Measurements from ENCODE around the gene C8B.

Gene C8B

DNA sequence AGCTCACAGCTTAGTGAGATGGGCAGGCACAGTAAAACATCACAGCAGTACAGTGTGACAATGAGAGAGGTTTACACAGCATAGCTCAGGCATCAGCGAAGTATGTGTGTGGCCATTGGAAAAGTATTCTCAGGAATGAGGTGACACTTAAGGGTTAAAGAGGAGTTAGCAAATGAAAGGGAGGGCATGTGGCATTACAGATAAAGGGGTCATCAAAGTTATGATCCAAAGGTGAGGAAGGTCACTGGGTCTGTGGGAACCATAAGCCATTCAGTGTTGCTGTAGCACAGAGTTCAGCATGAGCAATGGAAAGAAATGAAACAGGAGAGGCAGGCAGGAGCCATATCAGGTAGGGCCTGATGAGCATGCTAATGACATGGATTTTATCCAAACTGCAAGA is 4.5 kb upstream of the C8B start:
- DNase-seq (ENCODE audit: low read depth), result no peak

DNA sequence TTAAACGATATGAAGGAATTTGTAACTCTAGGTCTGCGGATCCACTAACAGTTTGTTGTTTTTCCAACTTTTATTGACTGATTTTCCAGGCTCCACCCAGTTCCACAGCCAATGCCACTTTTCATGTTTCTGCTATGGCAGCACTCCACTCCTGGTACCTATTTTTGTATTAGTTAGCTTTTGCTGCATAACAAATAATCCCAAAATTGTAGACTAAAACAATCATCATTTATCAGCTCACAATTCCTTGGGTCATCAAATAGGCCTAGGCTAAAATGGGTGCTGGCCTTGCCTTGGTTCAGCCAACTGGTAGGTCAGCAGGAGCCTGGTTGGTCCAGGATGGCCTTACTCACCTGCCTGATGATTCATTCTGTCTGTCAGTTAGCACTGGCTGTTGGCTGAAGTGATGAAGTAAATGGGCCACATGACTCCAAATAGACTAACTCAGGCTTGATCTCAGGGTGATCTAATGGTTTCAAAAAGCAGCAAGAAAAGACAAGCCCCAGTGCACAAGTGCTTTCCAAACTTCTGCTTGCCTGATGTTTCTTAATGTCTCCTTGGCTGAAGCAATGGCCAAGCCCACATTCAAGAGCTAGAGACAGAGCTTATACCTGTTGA is 3.2 kb upstream of the C8B start:
- DNase-seq (ENCODE audit: low read depth), result no peak

DNA sequence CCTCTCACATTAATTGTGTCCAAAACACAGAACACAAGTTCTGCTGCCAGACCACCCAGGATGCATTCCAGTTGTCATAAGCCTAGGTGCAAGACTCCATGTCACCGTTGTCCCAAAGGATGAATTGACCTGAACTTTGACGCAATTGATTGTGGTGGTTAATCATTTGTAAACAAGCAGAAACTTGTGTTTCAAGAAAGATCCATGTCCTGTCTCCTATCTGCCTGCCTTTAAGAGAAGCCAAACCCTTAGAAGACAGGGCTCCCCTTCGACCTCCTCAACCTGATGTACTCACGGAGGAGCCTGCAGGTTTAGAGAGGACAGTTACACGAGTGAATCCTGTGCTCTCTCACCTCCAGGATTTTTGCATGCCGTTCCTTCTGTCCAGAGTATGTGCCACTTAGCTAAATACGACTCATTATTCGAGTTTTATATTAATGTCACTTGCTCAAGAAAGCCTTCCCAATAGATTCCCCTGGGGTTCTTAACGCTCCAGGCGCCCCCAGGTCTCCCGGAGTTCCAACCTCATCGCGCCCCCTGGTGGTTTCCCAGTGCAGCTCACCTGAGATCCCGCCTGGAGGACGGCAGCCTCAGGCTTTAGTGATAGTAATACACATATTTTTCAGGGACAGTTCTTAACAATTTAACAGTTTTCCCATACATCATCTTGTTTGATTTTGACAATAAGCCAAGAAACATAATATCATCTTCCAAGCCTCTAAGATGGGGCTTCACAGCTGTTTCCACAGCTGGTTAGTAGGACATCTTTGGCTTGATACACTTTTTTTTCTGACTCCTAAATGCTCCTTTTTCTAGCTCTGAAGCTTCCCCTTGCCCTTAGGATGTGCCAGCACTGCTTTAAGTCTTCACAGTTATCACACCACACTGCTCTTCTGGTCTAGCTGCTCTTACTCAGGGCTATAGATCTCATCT is 2.4 kb upstream of the C8B start:
- DNase-seq (ENCODE audit: low read depth), result no peak

DNA sequence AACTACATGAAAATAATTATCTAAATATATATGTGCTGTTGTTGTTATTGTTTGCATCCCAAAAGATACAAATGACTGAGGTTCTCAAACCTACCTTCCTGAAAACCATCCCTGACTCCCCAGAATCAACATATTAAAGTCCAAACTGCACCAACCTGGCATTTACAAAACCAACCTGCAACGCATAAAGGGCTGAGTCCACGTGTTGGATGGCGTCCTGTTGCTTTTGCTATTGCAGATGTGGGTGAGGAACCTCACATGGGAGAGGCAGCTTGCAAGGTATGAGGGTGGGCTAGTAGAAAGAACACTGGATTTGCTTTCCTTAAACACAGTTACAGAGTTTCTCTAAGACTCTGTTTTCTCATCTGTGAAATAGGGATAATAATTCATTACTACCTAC is 1.5 kb upstream of the C8B start:
- DNase-seq (ENCODE audit: low read depth), result no peak

DNA sequence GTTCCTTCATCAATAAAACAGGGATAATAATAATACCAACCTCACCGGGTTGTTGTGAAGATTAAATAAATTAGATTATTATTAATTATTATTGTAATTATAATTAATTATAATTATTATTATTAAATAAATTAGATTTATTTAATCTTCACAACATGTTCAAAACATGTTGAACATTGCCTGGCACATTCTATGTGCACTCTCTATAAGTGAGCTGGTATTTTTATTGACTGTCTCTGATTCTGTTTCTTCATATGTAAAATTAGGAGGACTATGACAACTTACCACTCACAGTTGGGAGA is 834 bp upstream of the C8B start:
- no peak for DNase-seq (ENCODE audit: low read depth)

DNA sequence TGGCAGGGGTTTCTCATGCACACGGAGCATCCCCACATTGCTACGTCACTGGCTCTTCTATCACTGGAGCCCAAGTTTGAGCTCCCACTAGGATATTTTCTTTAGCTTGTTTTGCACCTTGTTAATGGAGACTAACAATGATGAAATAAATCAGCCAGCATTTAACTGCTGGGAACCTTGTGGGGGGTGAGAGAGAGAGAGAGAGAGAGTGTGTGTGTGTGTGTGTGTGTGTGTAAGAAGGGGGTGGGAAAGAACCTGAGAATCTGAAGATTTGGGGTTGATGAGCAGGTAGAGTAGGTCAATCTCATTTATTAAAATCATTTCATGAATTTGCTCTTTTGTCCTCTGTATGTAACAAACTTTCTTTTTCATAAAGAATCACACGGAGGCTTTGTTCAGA is 624 bp downstream of the C8B start:
- no peak for DNase-seq (ENCODE audit: low read depth)

DNA sequence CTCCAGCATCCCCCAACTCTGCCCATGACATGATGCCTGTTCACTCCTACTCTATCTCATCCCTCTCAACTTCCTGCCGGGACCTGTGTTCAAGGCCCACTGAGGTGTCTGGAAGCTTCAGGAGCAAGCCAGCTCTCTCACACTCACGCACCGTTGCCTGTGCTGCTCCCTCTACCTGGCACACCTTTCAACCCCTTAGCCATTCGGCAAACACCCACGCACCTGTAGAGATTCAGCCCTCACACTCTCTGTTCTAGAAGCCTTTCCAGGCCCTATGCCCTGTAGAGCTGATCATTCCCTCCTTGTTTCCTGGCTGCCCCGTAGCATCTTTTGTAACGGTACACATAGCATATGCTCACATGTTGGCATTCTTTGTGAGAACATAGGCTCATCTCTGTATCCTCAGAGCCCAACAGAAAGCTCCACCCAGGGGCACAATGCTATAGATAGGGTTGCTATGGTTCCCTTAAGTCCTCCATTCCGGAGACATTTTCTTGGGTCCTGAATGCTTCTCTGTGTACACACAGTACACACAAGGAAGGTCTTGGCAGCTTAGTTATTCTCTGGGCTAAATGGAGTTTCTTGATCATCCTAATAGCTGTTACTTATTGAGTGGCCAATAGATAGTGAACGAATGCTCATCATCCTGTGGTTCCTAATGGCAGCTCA is 1.3 kb downstream of the C8B start:
- no peak for DNase-seq (ENCODE audit: low read depth)

DNA sequence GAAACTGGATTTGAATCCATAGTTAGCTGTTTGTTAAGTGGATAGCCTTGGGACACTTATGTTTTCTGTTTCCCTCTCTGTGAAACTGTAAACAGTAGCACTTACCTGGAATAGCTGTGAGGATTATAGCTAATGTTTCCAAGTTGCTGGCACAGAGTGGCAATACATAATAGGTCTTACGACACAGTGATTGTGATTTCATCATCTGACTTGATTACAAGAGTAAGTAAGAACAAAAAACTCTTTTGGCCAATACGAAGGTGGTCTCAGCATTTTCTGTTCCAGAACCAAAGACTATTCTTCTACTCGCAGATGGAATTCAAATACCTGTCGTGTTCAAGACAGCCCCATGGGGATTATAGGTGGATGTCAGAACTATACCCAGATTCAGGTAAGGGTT is 2.1 kb downstream of the C8B start:
- no peak for DNase-seq (ENCODE audit: low read depth)

DNA sequence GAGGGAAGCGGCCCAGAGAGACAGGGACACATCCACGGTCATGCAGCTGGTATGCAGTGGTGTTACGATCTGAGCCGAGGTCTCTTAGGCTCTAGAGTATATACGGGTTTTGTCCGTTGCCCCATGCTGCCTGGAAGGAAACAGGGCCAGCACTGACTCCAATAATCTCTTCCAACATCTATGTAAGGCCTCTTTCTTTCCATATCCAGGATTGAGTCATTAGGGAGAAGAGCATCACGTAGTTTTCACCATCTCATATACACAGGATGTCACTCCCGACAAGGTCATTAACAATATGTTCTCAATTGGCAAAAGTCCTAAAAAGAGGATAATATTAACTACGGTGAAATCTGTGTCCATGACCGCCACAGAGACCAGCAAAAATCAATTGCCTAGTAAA is 4.4 kb downstream of the C8B start:
- no peak for DNase-seq (ENCODE audit: low read depth)

DNA sequence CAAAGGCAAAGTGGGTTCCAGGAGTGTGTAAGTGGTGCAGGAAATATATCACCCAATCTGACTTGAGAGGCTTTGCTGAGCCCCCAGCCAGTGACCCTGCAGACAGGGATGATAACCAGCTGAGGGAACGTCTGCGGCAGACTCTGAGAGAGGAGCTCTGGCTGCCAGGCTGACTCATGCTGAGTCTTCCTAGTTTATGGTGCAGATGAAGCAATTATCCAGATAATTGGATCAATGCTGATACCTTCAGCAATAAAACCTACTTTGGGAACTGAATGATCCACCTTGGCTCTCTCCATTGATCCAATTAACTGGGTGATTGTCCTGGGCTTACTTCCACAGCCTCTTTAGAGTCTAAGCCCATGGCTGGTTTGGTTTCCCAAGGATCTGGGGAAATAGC is 7.3 kb downstream of the C8B start:
- no peak for DNase-seq (ENCODE audit: low read depth)

DNA sequence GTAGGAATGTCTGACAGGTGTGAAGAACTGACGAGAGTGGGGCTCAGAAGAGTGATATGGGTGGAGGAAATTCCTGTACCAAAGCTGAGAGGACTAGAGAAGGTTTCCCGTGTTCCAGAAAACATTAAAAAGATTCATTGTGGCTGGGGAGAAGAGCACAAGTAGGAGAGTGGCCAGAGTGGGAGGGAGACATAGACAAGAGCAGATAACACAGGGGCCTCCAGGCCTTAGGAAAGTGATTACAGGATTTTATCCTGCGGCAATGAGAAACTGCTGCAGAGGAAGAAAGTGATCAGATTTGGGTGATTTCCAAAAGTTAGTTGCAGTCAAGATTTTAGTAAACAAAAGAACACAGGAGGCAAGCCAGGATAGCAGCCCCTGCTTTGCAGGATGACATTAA is 7.9 kb downstream of the C8B start:
- no peak for DNase-seq (ENCODE audit: low read depth)

DNA sequence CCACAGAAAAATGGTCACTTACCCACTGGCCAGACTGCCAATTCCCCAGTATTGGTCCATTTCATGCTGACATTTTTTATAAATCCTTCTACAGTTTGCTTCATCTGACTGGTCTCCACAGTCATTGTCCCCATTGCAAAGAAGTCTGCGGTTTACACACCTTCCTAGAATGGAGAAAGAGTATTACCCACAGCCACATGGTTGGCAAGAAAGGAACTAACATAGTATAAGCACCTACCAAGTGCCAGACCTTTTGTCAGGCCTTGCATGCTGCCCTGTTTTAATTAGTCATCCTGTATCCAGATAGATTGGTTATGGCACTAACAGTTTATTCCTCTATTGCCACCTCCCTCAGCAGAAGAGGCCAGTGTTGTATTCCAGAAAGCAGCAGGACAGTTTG is 11.2 kb downstream of the C8B start:
- DNase-seq (ENCODE audit: low read depth), result no peak

DNA sequence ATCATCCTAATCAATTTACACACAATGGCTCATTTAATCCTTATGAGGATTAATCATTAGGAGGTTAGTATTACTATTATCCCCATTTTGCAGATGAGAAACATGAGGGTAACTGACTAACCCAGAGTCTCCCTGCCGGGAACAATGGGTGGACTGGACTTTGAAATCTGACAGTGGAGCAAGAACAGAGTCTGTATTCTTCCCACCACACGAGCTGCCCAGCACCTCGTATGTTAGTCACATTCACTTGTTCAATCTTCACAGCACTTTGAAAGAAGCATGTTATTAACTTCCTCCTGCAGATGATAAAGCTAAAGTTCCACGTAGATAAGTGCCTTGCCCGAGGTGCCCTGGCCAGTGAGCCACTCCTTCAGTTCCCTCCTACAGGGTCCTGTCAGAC is 12.4 kb downstream of the C8B start:
- no peak for DNase-seq (ENCODE audit: low read depth)

DNA sequence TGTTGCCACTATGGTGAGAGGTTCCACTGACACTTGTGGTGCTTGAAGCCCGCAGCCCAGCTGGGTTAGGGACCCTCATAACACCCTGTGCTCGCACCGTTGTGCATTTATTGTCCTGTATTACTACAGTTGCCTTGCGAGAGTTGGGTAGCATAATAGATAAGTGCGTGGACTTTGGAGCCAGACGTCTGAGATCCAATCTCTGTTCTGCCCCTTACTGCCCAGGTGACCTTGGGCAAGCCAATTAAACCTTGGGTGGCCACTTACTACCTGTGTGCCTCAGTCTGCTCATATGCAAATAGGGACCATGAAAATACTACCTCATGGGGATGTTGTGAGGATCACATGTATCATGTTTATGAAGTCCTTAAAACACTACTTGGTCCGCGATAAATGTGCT is 13.3 kb downstream of the C8B start:
- no peak for DNase-seq (ENCODE audit: low read depth)

DNA sequence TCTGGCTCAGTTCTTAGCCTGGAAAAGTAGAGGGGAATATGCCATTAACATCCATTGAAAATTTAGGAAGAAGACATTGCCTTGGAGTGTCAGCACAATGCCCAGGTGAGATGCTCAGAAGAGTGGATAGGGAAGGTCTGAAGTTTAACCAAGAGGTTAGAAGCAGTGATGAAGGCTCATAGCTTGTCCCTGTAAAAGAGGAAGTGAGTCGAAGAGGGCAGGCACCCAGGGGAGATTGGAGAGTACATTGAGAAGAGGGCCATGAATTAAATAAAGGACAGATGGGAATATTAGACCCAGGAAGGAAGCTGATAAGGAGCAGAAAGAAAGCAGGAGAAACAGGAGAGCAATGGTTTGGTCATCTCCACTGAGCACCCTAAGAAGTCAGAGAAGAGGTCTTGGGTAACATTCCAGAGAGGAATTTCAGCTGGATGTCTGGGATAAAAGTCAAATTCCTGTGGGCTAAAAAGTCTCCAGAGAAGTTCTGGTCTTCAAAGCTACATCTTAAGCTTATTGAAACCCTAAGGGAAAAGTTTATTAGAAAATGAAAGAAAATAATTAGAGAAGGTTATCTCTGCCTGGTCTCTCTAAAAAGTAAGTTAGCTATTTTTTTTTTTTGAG is 17.3 kb downstream of the C8B start:
- DNase-seq (ENCODE audit: low read depth), result no peak

DNA sequence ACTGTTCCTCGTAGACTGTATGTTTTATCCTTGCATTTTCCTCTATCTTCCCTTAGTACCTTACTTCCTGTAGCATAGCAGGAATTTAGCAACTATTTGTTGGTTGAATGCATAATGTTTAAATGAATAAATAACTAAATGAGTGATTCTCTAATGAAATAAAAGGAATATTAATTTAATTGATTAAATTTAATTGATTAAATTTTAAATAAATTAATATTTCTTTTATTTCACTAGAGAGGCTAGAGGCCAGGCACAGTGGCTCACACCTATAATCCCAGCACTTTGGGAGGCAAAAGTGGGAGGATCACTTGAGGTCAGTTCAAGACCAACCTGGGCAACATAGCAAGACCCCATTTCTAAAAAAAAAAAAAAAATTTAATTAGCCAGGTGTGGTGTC is 25.8 kb downstream of the C8B start:
- DNase-seq (ENCODE audit: low read depth), result no peak

DNA sequence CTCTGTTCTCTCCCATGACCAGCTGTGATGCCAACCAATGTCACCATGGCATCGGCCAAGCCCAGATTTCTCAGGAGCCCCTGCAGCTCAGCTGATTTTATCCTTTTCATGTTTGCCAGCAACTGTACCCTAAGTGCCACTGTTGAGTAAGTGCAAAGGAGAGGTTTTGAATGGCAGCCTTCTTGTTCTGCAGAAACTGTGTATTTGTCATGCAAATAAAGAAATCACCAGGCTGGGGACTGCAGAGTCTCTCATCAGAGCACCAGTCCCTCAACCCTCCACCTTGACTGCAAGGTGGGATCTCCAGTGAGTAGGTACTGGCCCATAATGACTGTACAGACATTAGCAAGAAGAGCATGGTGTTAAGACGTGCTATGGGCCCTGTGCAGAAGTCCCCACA is 26.6 kb downstream of the C8B start:
- no peak for DNase-seq (ENCODE audit: low read depth)

DNA sequence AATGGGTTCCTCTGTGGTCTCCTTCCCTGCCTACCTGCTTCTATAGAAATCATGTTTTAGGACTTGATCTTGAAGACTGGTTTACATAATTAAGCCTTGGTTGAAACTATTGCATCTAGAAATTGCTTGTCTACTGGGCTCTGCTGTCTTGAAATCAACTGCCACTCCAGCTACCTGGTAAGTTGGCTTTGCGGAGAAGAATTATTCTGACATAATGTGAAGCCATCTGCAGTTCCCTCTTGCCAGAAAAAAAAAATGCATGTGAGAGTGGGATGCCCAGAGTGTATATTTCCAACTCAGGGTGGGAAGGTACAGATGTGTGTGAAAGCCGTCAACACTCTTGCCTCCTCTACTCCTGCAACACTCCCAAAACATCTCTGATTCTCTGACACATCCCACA is 27.2 kb downstream of the C8B start:
- no peak for DNase-seq (ENCODE audit: low read depth)

DNA sequence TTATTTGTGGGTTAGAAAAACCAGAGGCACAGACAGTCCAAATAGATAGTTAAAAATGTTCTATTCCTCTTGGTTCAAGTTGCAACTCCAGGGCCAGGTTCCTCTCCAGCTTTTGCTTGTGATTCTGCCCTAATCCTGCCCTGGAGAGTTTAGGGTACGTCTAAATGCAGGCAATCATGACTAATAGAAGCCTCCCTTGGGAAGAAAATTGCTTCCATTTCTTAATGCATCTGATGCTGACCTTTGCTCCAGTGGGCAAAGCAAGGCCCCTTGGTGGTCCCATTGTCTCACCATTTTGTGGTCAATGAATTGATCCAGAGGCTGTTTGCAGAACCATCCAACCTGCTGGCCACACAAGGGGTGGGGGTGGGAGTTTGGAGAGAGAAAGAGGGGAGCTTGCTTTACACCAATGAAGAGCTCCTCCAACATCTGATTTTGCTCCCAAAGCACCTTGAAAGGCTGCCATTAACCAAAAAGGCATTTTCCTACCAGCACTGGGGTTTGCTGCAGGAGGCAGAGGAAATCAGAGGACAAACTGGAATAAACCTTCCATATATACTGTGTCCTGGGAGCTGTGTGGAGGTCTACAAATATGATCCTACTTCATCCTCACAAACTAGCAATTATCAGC is 31.3 kb downstream of the C8B start:
- no peak for DNase-seq (ENCODE audit: low read depth)

DNA sequence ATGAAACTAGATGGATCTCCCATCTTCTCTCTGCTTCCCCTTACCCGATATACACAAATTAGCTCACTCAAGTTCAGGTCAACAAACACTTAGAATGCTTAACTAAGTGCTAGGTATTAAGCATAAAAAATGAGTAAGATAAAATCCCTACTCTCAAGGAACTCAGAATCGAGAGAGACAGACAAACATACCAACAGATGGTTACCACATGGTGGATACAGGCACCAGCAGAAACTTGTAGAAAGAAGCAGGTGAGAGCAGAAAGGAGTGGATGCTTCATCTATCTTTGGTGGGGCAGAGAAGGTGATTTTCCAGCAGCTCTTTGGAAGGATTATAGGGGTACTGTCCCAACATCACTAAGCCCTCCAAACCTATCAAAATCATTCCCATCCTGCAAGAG is 32.2 kb downstream of the C8B start:
- no peak for DNase-seq (ENCODE audit: low read depth)

DNA sequence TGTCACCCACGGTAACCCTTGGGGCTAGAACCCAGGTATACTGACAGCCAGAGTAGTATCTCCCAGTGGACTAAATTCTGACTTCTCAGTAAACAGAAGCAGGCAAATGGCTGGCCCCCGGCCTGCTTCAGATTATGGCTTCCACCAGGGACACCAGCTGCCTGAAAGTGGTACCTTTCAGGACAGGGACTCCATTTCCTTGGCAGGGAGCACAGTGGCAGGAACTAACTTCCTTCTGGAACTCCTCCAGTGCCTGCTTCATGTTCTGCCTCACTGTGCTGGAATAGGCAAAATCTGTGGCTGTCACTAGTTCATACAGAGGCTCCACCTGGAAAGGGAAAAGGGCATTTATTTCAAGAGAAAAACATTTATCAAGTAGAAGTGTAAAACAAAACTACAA is 32.7 kb downstream of the C8B start:
- DNase-seq (ENCODE audit: low read depth), result no peak

DNA sequence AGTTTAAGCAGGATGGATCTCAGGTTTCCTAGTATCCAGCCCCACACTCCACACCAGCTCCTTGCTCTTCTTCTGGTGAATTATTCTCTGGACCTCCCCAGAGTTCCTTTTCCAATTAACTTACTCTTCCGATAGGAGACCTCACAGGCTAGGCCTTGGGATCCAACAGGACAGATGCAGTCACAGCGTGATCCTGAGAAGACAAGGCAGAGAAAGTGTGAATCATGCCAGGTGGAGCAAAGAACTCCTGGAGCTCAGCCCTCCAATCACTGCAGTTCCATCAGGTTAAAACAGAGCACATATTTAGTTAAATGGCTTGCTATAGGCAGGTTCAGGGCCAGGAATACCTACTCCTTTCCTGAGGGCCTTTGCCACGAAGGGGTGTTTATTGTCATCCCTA is 34.1 kb downstream of the C8B start:
- DNase-seq (ENCODE audit: low read depth), result no peak

DNA sequence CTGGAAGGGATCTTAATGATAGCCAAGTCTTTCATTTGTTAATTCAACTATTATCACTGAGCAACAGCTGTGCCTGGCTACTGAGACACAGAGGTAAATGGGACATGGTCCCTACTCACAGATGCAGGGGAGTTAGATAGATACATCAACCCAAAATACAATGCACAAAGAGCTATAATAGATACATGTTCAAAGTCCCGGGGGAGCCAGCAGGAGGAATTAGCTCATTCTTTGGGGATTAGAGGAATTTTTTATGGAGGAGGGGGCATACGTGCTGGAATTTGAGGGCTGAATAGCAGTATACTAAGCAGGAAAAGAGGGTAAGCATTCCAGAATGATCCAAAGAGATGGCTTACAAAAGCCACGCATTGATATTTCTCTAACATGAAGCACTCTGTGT is 34.6 kb downstream of the C8B start:
- no peak for DNase-seq (ENCODE audit: low read depth)
